Urinary bladder (tissue), 4 donors: Measurements from ENCODE around the gene FAM78B. TPM values are rescaled to one million over a fixed set of nuclear protein-coding genes. Genes with fewer than 3 reads are reported as not detected.

Source experiments
- DNase-seq: peaks from one replicate; pipeline ENCODE4 v3.0.0-alpha.2; 2015; ENCODE audit errors: extremely low spot score
- H3K27ac ChIP-seq: one replicate; pipeline ENCODE4 v1.5.1; 2013; ENCODE audit warnings: low read depth, mild to moderate bottlenecking, moderate library complexity
- H3K36me3 ChIP-seq: one replicate; pipeline ENCODE4 v1.6.1; 2013; ENCODE audit warnings: mild to moderate bottlenecking, moderate library complexity; ENCODE audit not compliant: insufficient read depth
- H3K4me1 ChIP-seq: one replicate; pipeline ENCODE4 v1.6.1; 2013; ENCODE audit warnings: mild to moderate bottlenecking, moderate library complexity; ENCODE audit not compliant: insufficient read depth
- H3K4me3 ChIP-seq: one replicate; pipeline ENCODE4 v1.5.1; 2013; ENCODE audit warnings: low read depth, low read length
- WGBS: extraction: QIAGEN DNeasy Blood & Tissue Kit; methylation state at CpG from one replicate; pipeline ENCODE4 v1.1.7; 2013; 5-methylcytosine and 5-hydroxymethylcytosine counted together
- polyA plus RNA-seq: library from polyadenylated mRNA; stranded (reverse); fragments of 200-250 nt; gene quantifications from one replicate; pipeline ENCODE4 v1.2.3, GENCODE V29; 2013
- total RNA-seq: library from RNA; depleted of rRNA; stranded (reverse); fragments of >200 nt; gene quantifications from one replicate; pipeline ENCODE4 v1.2.3, GENCODE V29; 2014
- donor health status: healthy with polysubstance abuse.
- donor health status: healthy.

Gene FAM78B
- total and polyA plus RNA-seq, 2 donors = 1.1 to 1.4 TPM

DNA sequence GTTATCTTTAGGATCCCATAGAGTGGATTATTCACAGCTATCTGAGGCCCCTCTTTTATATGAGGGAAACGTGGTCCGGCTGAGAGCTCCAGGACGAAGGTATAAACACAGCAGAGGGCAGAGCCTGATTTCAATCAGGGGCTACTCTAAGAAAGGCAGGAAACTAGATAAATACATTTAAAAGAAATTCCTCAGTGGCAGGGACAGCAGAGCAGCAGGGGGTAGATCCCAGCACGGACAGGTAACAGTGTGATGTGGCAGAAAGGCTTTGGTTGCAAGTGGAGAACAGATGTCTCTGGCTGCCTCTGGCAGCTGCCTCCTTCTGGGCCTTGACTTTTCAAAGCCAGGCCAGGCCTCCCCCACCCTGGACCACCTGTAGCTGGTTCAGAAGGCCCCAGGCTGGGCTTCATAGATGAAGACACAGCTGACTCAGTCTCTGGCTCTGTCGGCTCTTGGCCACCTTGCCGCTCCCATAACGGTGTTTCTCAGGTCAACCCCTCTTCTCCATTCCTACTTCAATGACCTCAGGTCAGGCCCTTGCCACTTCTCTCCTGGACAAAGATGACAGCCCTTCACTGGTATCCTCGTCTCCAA, 43.8 kb downstream of the FAM78B start:
- Histone ChIP-seq H3K27ac (no peak overlapping the region), H3K4me1 (no peaks in the 10 kb centered on the region), H3K36me3 (no peaks in the 10 kb centered on the region), H3K4me3 (no peak overlapping the region)
- 63% methylated on average over 8 of the region's 8 CpGs for WGBS
- DNase-seq = no peak

DNA sequence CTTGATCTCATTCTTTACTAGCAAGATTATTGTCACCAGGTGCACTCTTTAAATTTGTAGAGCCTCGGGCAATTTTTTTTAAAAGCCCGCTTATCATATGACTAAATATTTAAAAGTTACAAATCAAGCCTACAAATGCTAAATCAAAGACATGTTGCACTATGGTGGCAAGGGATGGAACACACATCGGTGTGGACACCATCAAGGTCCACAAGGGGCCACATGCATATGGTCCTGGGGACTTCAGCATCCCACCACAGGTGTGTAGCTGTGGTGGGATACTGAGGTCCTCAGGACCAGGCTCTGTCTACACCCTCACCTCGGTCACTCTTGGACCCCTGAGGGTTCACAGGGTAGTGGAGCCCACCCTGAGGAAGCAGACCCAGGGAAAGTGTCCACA, 45.8 kb downstream of the FAM78B start:
- Histone ChIP-seq H3K27ac (no peak overlapping the region), H3K4me1 (no peaks in the 10 kb centered on the region), H3K36me3 (no peaks in the 10 kb centered on the region), H3K4me3 (no peak overlapping the region)
- 78% methylated on average over 4 of the region's 4 CpGs for WGBS
- no peak for DNase-seq

DNA sequence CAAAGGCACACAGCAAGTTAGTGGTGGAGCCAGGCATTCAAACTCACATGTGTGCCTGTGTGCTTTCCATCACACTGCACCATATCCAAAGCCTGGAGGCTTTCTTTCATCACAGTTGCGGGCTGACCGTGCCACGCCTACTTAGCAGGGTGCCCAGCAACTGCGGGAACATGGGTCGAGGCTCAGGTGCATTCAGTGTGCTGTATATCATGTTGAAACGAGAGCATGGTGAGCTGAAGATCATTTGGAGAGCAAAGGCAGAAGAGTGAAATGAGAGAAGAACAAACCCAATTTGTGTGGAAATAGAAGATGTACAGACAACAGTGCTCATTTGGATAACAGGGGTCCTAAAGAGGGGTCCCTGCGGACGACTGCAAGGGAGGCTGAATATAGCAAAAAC, 46.5 kb downstream of the FAM78B start:
- H3K36me3 ChIP-seq = no peaks in the 10 kb centered on the region
- 83% methylated on average over 8 of the region's 8 CpGs for WGBS
- H3K27ac ChIP-seq = no peak overlapping the region
- H3K4me3 ChIP-seq = no peak overlapping the region
- DNase-seq = no peak
- no peaks in the 10 kb centered on the region for H3K4me1 ChIP-seq

DNA sequence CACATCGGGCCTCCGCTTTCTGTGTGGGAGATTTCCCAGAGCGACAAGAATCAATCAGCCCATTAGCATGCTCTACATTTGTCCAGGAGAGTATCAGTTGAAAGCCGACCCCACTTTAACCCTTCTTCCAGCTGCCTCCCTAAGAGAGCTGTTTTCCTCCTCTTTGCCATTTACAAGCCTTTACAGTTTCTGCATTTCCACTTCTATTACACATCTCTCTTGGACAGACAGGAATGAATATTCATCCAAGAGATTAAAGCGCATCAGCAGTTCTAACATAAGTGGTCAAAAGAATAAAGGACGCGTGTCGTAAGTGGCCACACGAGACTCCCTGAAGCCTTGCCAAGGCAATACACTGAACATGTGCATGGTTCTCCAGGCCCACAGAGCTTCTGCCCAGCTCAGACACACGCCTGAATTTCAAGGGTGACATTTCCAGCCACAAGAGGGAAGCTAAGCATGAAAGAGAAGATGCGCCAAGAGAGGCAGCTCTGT, 47.3 kb downstream of the FAM78B start:
- WGBS = 47% methylated on average over 11 of the region's 11 CpGs
- Histone ChIP-seq H3K36me3 (no peaks in the 10 kb centered on the region), H3K27ac (no peak overlapping the region), H3K4me3 (no peak overlapping the region), H3K4me1 (no peaks in the 10 kb centered on the region)
- DNase-seq = no peak

DNA sequence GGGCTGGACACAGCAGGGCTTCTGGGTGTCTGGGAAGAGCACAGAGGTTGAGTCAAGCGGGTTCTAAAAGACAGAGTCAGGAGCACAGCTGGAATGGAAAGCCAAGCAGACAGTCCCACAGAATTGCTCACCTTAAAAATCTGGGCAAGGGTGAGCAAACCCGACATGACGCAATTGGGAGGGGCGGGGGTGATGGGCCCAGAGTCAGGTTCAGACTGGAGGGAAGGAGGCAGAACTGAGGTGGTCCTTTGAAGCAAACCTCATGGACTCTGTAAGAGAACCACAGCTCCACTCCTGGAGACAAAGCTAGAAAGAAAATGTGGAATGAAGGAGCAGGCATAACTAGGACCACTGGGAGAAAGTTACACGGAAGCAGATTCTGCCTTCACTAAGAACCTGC, 49.0 kb downstream of the FAM78B start:
- 81% methylated on average over 5 of the region's 5 CpGs for WGBS
- H3K4me3 ChIP-seq = no peak overlapping the region
- DNase-seq = no peak
- H3K4me1 ChIP-seq = no peaks in the 10 kb centered on the region
- no peaks in the 10 kb centered on the region for H3K36me3 ChIP-seq
- no peak overlapping the region for H3K27ac ChIP-seq

DNA sequence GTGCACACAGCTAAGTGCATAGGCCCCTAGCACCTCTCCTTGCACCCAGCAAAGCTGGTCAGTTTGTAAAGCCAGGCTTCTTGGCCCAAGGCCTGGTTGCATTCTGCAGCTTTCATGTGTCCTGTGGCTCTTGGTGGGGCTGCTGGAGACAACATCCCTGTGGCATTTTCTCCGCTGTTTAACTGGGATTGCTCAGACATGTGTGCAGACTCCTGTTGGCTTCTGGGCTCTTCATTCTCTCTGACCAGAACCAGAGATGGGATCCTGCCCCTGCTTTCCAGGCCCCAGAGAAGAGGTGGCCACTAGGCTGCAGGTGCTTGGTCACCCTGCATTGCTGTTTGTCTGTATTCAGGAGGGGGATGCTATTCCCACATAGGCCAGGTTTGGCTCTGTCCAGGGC, 50.8 kb downstream of the FAM78B start:
- Histone ChIP-seq H3K36me3 (no peaks in the 10 kb centered on the region), H3K27ac (no peak overlapping the region), H3K4me1 (no peaks in the 10 kb centered on the region), H3K4me3 (no peak overlapping the region)
- DNase-seq = no peak
- 96% methylated on average over 1 of the region's 1 CpG for WGBS

DNA sequence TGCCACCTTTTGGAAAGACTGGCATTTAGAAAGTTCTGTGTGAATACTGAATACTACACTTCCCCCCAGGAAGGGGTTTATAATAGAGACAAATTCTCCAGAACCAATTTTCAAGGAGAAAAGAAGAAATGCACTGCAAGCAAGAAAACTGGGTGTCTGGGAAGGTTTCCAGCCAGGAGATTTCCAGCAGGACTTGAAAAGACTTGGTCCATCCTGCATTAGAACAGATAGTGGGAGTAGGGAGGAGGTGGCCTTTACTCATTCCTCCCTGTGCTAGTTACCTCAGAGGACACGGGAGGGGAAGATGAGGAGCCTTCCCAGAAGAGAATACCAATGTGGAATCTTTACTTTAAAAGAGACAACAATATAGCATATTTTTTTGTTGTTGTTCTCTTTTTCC, 52.4 kb downstream of the FAM78B start:
- Histone ChIP-seq H3K27ac (no peak overlapping the region), H3K4me1 (no peaks in the 10 kb centered on the region), H3K4me3 (no peak overlapping the region), H3K36me3 (no peaks in the 10 kb centered on the region)
- DNase-seq = no peak
- 79% methylated on average over 1 of the region's 1 CpG for WGBS

DNA sequence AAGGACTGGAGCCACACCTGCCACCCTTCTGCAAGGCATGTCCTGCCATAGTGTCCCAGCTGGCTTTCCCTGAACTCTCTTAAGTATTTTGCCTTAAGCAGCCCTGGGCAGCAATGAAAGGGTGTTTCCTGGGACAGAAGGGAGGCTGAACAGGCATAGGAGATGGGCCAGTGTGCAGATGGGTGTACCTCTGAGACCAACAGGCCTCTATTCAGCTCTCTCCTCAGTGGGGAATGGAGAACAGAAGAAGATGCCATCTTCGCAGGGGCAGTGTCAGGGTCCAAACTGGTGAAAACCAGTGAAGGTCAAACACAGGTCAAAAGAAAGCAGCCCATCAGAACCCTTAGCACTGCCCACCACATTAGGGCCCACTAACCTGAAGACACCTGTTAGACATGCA, 53.2 kb downstream of the FAM78B start:
- DNase-seq = no peak
- 72% methylated on average over 1 of the region's 1 CpG for WGBS

DNA sequence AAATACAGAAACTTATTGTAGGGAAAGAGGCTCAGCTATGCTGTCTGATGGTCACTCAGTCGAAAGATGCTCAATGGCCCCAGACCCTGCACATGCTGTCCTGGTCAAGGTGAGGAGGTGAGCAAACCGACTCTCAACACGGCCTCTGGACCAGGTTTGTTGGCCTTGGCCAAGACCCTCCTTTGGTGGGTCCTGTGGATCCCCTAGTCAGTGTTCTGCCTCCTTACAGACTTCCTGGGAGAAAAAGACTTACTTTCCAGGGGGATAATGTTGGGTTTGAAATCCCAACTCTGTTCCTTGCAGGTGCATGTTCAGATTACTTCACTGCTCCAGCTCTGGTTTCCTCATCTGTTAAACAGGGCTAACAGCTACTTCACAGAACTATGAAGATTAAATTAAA, 53.8 kb downstream of the FAM78B start:
- no peak for DNase-seq
- Histone ChIP-seq H3K27ac (no peak overlapping the region), H3K4me1 (no peaks in the 10 kb centered on the region), H3K4me3 (no peak overlapping the region), H3K36me3 (no peaks in the 10 kb centered on the region)
- 86% methylated on average over 3 of the region's 3 CpGs for WGBS

More for the DNA sequence above, 53.2 kb downstream of the FAM78B start:
- Histone ChIP-seq H3K4me1 (no peaks in the 10 kb centered on the region), H3K36me3 (no peaks in the 10 kb centered on the region), H3K27ac (no peak overlapping the region), H3K4me3 (no peak overlapping the region)

DNA sequence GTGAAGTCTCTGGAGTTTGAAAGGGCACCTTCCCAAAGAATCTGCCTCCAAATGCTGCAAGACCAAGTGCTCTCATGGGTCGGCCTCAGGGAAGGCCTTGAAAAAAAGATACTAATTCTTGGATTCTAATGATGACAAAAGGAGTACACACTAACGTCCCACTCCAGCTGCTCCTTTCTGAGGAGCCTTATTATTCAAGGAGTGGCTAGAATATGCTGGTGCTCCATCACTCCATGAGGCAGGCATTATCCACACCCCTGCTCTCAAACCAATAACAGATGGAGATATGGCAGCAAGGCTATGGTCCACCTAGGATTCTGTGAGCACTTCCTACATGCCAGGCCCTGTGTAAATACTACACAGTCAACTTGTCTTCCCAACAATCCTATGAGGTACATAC, 54.4 kb downstream of the FAM78B start:
- H3K4me1 ChIP-seq = no peaks in the 10 kb centered on the region
- DNase-seq = no peak
- no peaks in the 10 kb centered on the region for H3K36me3 ChIP-seq
- no peak overlapping the region for H3K27ac ChIP-seq
- WGBS = 73% methylated on average over 2 of the region's 2 CpGs
- H3K4me3 ChIP-seq = no peak overlapping the region

DNA sequence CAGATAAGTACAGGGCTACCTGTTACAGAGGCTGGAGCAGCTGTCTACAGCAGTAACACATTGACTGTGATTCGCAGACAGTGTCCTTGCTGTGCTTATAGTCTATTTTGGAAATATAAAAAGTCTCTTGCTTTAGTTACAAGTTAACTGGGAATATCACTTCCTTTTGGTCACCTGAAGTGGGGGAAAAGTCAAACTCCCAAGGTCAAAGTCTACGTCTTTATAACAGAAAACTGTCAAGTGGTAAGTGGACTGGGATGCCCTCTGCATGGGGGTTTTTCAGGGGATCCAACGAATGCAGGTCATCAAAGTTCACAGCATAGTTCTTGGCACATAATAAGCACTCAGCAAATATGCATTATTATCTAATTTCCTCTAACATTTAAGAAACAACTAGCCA, 55.4 kb downstream of the FAM78B start:
- no peak overlapping the region for H3K27ac ChIP-seq
- H3K4me3 ChIP-seq = no peak overlapping the region
- 69% methylated on average over 3 of the region's 3 CpGs for WGBS
- H3K4me1 ChIP-seq = no peaks in the 10 kb centered on the region
- H3K36me3 ChIP-seq = no peaks in the 10 kb centered on the region
- DNase-seq = no peak

DNA sequence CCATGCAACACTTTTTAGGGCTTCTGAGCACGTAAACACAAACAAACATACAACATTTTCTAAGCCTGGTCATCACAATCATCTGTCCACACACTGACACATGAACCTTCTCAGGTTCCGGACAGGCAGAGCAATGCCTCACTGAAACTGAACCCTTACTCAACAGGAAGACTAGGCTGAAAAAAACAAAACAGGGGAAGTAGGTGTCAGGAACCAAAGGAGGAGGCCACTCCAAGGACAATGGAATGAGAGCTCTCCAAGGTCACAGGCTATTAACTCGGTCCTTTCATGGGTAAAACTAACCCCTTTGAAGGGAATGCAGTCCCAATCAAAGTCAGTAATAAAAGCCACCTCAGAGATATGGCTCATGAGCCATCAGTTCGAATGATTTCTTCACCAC, 76.6 kb downstream of the FAM78B start:
- H3K36me3 ChIP-seq = no peaks in the 10 kb centered on the region
- no peak overlapping the region for H3K4me3 ChIP-seq
- WGBS = 53% methylated on average over 4 of the region's 4 CpGs
- H3K4me1 ChIP-seq = no peaks in the 10 kb centered on the region
- DNase-seq = no peak
- no peak overlapping the region for H3K27ac ChIP-seq

DNA sequence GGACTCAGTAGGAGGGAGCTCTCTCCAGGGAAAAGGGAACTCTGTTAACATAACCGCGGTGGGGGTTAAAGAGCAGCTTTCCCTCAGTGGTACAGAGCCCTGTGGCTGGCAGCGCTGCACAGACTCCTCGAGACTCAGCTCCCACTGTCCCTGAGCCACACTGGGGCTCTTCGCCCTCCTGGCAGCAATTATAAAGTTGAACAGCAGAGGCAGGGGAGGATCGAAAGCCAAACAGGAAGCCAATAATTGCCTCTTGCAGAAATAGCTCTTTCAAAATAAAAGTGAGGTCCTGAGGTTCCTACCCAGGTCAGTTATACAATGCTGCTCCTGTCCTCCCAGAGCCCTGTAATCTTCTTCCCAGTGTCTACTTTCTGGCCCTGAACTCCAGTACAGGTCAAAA, 77.0 kb downstream of the FAM78B start:
- WGBS = 22% methylated on average over 6 of the region's 6 CpGs
- Histone ChIP-seq H3K4me1 (no peaks in the 10 kb centered on the region), H3K4me3 (no peak overlapping the region), H3K36me3 (no peaks in the 10 kb centered on the region), H3K27ac (no peak overlapping the region)
- no peak for DNase-seq

DNA sequence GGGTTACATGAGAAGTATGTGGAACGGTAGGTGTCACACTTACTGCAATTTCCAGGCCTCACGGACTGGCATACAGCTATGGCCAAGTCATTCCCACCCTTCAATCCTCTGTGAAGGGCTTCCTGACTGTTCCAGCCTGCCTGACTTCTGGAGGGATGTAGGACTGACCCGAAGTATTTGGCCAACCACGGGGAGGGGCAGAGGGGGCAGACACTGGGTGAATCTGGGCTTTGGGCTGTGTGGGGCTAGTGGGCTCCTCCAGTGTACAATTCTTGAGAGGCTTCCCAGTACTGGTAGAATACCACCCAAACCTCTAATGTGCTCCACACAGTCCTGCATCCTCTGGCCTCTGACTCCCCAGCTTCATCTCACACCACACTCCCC, 78.2 kb downstream of the FAM78B start:
- Histone ChIP-seq H3K27ac (no peak overlapping the region), H3K4me1 (no peaks in the 10 kb centered on the region), H3K36me3 (no peaks in the 10 kb centered on the region), H3K4me3 (no peak overlapping the region)
- DNase-seq = no peak
- 86% methylated on average over 4 of the region's 4 CpGs for WGBS
